ENCODE results near the gene NUP188. TPM values are rescaled to one million over a fixed set of nuclear protein-coding genes. Genes with fewer than 3 reads are reported as not detected.
A peak's percentile ranks its signal among the peaks of the same experiment; 100 is the strongest.

The NUP188 gene
- polyA plus RNA-seq, 1 donor from 2014 or later = 24.0 TPM

DNA sequence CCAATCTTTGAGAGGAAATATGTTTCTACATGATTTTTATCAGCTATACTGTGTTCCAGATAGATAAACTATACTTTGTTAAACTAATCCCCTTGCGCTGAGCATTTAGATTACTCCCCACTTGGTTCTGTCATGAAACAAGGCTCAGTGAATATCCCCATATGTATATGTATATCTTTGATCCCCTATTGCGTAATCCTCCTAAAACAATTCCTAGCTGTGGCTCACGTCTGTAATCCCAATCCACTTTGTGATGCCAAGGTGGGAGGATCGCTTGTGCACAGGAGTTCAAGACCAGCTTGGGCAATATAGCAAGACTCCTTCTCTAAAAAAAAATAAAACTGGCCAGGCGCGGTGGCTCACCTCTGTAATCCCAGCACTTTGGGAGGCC lies 24.0 kb upstream of the NUP188 start:
- no peaks in the 10 kb centered on the region for H3K9me2 ChIP-seq (ENCODE audit: insufficient read depth, low read length)
- H3K4me2 ChIP-seq (ENCODE audit: low read length) = no peak overlapping the region
- H3K4me3 ChIP-seq (ENCODE audit: low read length) = no peak overlapping the region
- H4K20me1 ChIP-seq (ENCODE audit: insufficient read depth) = no peaks in the 10 kb centered on the region
- no peaks in the 10 kb centered on the region for H3K27me3 ChIP-seq (ENCODE audit: insufficient read depth, low read depth, low read length)
- TF ChIP-seq, protein P1, sequence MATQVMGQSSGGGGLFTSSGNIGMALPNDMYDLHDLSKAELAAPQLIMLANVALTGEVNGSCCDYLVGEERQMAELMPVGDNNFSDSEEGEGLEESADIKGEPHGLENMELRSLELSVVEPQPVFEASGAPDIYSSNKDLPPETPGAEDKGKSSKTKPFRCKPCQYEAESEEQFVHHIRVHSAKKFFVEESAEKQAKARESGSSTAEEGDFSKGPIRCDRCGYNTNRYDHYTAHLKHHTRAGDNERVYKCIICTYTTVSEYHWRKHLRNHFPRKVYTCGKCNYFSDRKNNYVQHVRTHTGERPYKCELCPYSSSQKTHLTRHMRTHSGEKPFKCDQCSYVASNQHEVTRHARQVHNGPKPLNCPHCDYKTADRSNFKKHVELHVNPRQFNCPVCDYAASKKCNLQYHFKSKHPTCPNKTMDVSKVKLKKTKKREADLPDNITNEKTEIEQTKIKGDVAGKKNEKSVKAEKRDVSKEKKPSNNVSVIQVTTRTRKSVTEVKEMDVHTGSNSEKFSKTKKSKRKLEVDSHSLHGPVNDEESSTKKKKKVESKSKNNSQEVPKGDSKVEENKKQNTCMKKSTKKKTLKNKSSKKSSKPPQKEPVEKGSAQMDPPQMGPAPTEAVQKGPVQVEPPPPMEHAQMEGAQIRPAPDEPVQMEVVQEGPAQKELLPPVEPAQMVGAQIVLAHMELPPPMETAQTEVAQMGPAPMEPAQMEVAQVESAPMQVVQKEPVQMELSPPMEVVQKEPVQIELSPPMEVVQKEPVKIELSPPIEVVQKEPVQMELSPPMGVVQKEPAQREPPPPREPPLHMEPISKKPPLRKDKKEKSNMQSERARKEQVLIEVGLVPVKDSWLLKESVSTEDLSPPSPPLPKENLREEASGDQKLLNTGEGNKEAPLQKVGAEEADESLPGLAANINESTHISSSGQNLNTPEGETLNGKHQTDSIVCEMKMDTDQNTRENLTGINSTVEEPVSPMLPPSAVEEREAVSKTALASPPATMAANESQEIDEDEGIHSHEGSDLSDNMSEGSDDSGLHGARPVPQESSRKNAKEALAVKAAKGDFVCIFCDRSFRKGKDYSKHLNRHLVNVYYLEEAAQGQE (IDR thresholded peaks at IDR 0.05; ENCODE audit: borderline replicate concordance) = no peak
- TF ChIP-seq MXI1 (conservative IDR thresholded peaks at IDR 0.05; ENCODE audit: poor library complexity, severe bottlenecking) (no peak), EP300 (conservative IDR thresholded peaks at IDR 0.05; ENCODE audit: poor library complexity, severe bottlenecking) (no peak), TAF1 (IDR thresholded peaks at IDR 0.05; ENCODE audit: low read depth) (no peak), RAD21 (conservative IDR thresholded peaks at IDR 0.05) (no peak), POLR2AphosphoS5 (IDR thresholded peaks at IDR 0.05) (no peak)
- TF ChIP-seq, protein P2, sequence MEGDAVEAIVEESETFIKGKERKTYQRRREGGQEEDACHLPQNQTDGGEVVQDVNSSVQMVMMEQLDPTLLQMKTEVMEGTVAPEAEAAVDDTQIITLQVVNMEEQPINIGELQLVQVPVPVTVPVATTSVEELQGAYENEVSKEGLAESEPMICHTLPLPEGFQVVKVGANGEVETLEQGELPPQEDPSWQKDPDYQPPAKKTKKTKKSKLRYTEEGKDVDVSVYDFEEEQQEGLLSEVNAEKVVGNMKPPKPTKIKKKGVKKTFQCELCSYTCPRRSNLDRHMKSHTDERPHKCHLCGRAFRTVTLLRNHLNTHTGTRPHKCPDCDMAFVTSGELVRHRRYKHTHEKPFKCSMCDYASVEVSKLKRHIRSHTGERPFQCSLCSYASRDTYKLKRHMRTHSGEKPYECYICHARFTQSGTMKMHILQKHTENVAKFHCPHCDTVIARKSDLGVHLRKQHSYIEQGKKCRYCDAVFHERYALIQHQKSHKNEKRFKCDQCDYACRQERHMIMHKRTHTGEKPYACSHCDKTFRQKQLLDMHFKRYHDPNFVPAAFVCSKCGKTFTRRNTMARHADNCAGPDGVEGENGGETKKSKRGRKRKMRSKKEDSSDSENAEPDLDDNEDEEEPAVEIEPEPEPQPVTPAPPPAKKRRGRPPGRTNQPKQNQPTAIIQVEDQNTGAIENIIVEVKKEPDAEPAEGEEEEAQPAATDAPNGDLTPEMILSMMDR (IDR thresholded peaks at IDR 0.05; ENCODE audit: poor library complexity, severe bottlenecking) = no peak
- no peaks in the 10 kb centered on the region for H3K36me3 ChIP-seq (ENCODE audit: insufficient read depth, low read length)
- H2AFZ ChIP-seq (ENCODE audit: low read depth, low read length) = no peak overlapping the region
- H3K79me2 ChIP-seq (replicated peaks; ENCODE audit: insufficient read depth, low read length) = no peaks in the 10 kb centered on the region
- H3K9me3 ChIP-seq (ENCODE audit: low read length) = no peaks in the 10 kb centered on the region
- H3F3A ChIP-seq (ENCODE audit: insufficient read depth, low read length, poor library complexity, severe bottlenecking) = no peaks in the 10 kb centered on the region
- H3K9ac ChIP-seq (ENCODE audit: low read length) = no peak overlapping the region
- H3K27ac ChIP-seq (ENCODE audit: low read length) = no peak overlapping the region

DNA sequence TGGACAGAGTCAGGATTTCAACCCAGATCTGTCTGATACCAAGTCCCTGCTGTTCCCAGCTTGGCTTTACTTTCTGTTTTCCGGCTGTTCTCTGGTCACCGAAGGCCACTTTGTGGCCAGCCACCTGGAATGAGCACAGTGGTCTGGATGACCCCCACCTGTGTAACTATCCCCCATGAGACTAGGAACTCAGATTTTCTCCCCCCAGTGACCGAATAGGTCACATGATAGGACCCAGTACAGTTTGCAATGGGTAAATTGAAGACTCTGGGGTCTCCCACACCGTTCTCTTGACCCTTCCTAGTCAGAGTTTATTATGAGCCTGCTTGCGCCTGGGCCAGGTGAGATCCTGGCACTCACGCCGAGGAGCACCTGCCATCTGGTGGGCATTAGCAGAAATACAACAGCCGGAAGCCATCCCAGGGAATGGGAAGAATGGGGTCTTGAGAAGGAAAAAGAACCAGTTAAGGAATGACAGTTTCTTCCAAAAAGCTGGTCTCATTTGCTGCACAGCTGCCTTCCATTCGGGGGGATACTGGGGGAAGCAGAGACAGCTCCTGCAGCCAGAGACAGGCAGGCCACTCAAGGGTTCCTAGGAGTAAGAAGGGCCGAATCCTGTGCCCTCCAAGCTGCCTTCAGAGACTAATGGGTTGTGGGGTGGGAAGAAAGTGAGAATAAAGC lies 19.6 kb upstream of the NUP188 start:
- Histone ChIP-seq H3K27ac (ENCODE audit: low read length) (no peak overlapping the region), H3K4me3 (ENCODE audit: low read length) (no peak overlapping the region), H2AFZ (ENCODE audit: low read depth, low read length) (peak overlapping the region; percentile 41), H3F3A (ENCODE audit: insufficient read depth, low read length, poor library complexity, severe bottlenecking) (no peaks in the 10 kb centered on the region), H3K36me3 (ENCODE audit: insufficient read depth, low read length) (no peaks in the 10 kb centered on the region), H3K9ac (ENCODE audit: low read length) (no peak overlapping the region), H3K9me2 (ENCODE audit: insufficient read depth, low read length) (no peaks in the 10 kb centered on the region), H3K79me2 (replicated peaks; ENCODE audit: insufficient read depth, low read length) (no peaks in the 10 kb centered on the region), H3K4me2 (ENCODE audit: low read length) (no peak overlapping the region), H3K27me3 (ENCODE audit: insufficient read depth, low read depth, low read length) (no peaks in the 10 kb centered on the region), H4K20me1 (ENCODE audit: insufficient read depth) (no peaks in the 10 kb centered on the region), H3K9me3 (ENCODE audit: low read length) (no peaks in the 10 kb centered on the region)
- TF ChIP-seq, protein P2 (IDR thresholded peaks at IDR 0.05; ENCODE audit: poor library complexity, severe bottlenecking) = peak; percentile 90
- TF ChIP-seq EP300 (conservative IDR thresholded peaks at IDR 0.05; ENCODE audit: poor library complexity, severe bottlenecking) (no peak), SMC3 (conservative IDR thresholded peaks at IDR 0.05; ENCODE audit: poor library complexity) (peak; percentile 93), RAD21 (conservative IDR thresholded peaks at IDR 0.05) (peak; percentile 87)
